Ovary (tissue), 9 donors: ENCODE measurements around the gene BRINP1. TPM values are rescaled to one million over a fixed set of nuclear protein-coding genes. Genes with fewer than 3 reads are reported as not detected.

ENCODE experiments used
- DNase-seq, 5 donors: peaks; one replicate each; pipeline ENCODE4 v3.0.0-alpha.2; 2019 to 2020
- H3K27ac ChIP-seq, 2 donors: fragments of 200-600 bp; one replicate each; pipeline versions ENCODE4 v1.5.1 to v1.8.0; 2019 to 2022
- H3K27me3 ChIP-seq: fragments of 200-600 bp; one replicate; pipeline ENCODE4 v1.8.0; 2022
- H3K36me3 ChIP-seq: fragments of 200-600 bp; sonication (generic); one replicate; pipeline ENCODE4 v1.5.1; 2019
- H3K4me1 ChIP-seq: one replicate; pipeline ENCODE4 v1.8.1; 2013; ENCODE audit warnings: mild to moderate bottlenecking, moderate library complexity; ENCODE audit not compliant: insufficient read depth
- H3K4me3 ChIP-seq: fragments of 200-600 bp; sonication (generic); one replicate; pipeline ENCODE4 v1.5.1; 2017
- H3K9me3 ChIP-seq, 2 donors: fragments of 200-600 bp in 1 of 2; sonication (generic) in 1 of 2; one replicate each; pipeline versions ENCODE4 v1.5.1 to v1.8.1; 2013 to 2019; ENCODE audit warnings: mild to moderate bottlenecking in 1 of 2, moderate library complexity in 1 of 2
- EP300 ChIP-seq: sonication (generic); formaldehyde crosslinking; IDR thresholded peaks from one replicate; pipeline ENCODE4 v1.6.1; 2017; ENCODE audit warnings: antibody characterized with exemption
- POLR2A ChIP-seq: fragments of 450-650 bp; IDR thresholded peaks from one replicate; pipeline ENCODE4 v1.6.1; 2017; ENCODE audit warnings: antibody characterized with exemption, mild to moderate bottlenecking, moderate library complexity
- WGBS, 3 donors: extraction: QIAGEN DNeasy Blood & Tissue Kit in 1 of 3; methylation state at CpG; one replicate each; pipeline versions ENCODE4 v1.1.5 to v1.1.7; 2013 to 2017; 5-methylcytosine and 5-hydroxymethylcytosine counted together
- intact Hi-C, 4 donors: fragments of 100-400 bp; cut with DNase I; formaldehyde crosslinking; loops; one replicate each; pipeline versions ENCODE4 v1.11.0 to v1.15.1; 2022 to 2023
- polyA plus RNA-seq, 2 donors: library from polyadenylated mRNA; stranded (reverse); fragments of 200-250 nt in 1 of 2; fragments of 350-450 nt in 1 of 2; fragmentation: Illumina TruSeq in 1 of 2; extraction: RNeasy Lipid Tissue Mini Kit (QIAGEN cat#74804) in 1 of 2; gene quantifications; one replicate each; pipeline ENCODE4 v1.2.3, GENCODE V29; 2013 to 2014
- total RNA-seq, 7 donors: library from RNA; depleted of rRNA in 2 of 7; stranded (reverse); fragments of >200 nt in 2 of 7; fragmentation: NEBNext Ultra II Directional in 3 of 7; extraction: Animal tissue kit (Norgen Biotek cat#: 25700) in 3 of 7; gene quantifications; one replicate each; pipeline versions ENCODE4 v1.1.0 to v1.2.4, GENCODE V29; 2016 to 2023
- TF ChIP-seq, protein P1 (sequence below), 3 donors: fragments of 450-650 bp in 2 of 3; fragments of 200-600 bp in 1 of 3; IDR thresholded peaks; one replicate each; pipeline versions ENCODE4 v1.5.1 to v1.8.0; 2016 to 2022; ENCODE audit warnings: antibody characterized with exemption in 3 of 3, mild to moderate bottlenecking in 1 of 3
- donor health status: DM: no; HTN: no; CAD: no; lungs with moderate emphysema.
- donor health status: DM: no; HTN: no; CAD: no.
- donor health status: Bipolar disorder and iron deficiency.
- donor health status: DM: yes; HTN: yes; CAD: no.
- donor health status: DM: no; HTN: no; CAD: no.
- donor health status: DM: yes; HTN: yes; CAD: no.

Gene BRINP1
- total and polyA plus RNA-seq, 9 donors: 0.08 to 0.32 (median 0.13) TPM; not detected in 6

DNA sequence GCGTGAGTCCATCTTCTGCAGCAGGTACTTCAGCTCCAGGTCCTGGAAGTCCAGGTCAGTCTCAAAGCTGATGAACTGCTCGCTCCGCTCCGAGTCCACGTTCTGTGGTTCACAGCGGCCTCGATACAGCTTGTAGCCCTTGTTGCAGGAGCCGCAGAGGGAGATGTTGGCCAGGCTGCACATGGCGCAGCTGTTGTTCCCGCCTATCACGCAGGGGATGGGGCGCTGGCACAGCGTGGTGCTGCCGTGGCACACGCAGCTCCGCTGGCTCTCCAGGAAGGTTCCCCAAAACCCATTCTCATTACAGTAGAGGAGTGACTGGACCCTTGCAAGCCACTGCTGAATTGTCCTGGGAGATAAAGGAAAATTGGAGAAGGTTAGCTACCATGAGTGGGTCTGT lies 201.4 kb downstream of the BRINP1 start:
- no peak overlapping the region for H3K27ac ChIP-seq
- no peaks in the 10 kb centered on the region for H3K9me3 ChIP-seq
- H3K36me3 ChIP-seq: no peaks in the 10 kb centered on the region
- WGBS, 3 donors: 94 to 96% (median 95%) methylated on average over 16 of the region's 16 CpGs
- intact Hi-C loops: no loop called here
- no peaks in the 10 kb centered on the region for H3K27me3 ChIP-seq
- TF ChIP-seq POLR2A (no peak), EP300 (no peak)
- TF ChIP-seq, protein P1, sequence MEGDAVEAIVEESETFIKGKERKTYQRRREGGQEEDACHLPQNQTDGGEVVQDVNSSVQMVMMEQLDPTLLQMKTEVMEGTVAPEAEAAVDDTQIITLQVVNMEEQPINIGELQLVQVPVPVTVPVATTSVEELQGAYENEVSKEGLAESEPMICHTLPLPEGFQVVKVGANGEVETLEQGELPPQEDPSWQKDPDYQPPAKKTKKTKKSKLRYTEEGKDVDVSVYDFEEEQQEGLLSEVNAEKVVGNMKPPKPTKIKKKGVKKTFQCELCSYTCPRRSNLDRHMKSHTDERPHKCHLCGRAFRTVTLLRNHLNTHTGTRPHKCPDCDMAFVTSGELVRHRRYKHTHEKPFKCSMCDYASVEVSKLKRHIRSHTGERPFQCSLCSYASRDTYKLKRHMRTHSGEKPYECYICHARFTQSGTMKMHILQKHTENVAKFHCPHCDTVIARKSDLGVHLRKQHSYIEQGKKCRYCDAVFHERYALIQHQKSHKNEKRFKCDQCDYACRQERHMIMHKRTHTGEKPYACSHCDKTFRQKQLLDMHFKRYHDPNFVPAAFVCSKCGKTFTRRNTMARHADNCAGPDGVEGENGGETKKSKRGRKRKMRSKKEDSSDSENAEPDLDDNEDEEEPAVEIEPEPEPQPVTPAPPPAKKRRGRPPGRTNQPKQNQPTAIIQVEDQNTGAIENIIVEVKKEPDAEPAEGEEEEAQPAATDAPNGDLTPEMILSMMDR (IDR thresholded peaks at IDR 0.05): no peak
- H3K4me3 ChIP-seq: no peak overlapping the region
- H3K4me1 ChIP-seq: no peaks in the 10 kb centered on the region
- DNase-seq: no peak

DNA sequence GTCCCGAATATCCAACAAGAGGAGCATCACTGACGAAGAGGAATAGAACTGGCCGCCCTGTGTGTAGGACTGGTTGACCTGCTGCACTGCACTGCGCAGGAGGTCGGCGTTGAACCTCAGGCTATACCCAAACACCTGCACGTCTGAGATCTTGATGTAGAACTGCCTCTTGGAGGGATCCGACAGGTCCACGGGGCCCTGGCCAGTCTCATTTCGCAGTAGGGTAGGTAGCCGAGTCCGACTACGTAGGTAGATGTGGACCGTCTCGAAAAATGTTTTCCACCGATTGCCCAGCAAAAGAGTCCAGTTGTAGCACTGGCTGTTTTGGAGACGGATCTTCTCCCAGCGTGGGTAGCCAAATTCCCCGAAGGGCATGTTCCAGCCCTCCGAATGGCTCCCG lies 202.0 kb downstream of the BRINP1 start:
- H3K4me1 ChIP-seq: no peaks in the 10 kb centered on the region
- H3K27ac ChIP-seq: no peak overlapping the region
- no peaks in the 10 kb centered on the region for H3K27me3 ChIP-seq
- no peak for DNase-seq
- no peak for TF ChIP-seq EP300
- TF ChIP-seq, protein P1 (IDR thresholded peaks at IDR 0.05): no peak
- TF ChIP-seq POLR2A: no peak
- WGBS, 3 donors: 92 to 96% (median 93%) methylated on average over 21 of the region's 21 CpGs
- H3K36me3 ChIP-seq: no peaks in the 10 kb centered on the region
- intact Hi-C loops: no loop called here
- no peaks in the 10 kb centered on the region for H3K9me3 ChIP-seq
- no peak overlapping the region for H3K4me3 ChIP-seq

GRCh38 chr9:119166096-119166495 lies 203.1 kb downstream of the BRINP1 start:
- no peak overlapping the region for H3K4me3 ChIP-seq
- DNase-seq: no peak
- H3K4me1 ChIP-seq: no peaks in the 10 kb centered on the region
- no peaks in the 10 kb centered on the region for H3K9me3 ChIP-seq
- intact Hi-C loops: no loop called here
- no peaks in the 10 kb centered on the region for H3K27me3 ChIP-seq
- H3K27ac ChIP-seq: no peak overlapping the region
- TF ChIP-seq POLR2A (no peak), EP300 (no peak)
- TF ChIP-seq, protein P1 (IDR thresholded peaks at IDR 0.05): no peak
- no peaks in the 10 kb centered on the region for H3K36me3 ChIP-seq

GRCh38 chr9:119165131-119165530 lies 204.1 kb downstream of the BRINP1 start:
- Histone ChIP-seq H3K4me1 (no peaks in the 10 kb centered on the region), H3K9me3 (no peaks in the 10 kb centered on the region), H3K36me3 (no peaks in the 10 kb centered on the region), H3K4me3 (no peak overlapping the region), H3K27me3 (no peaks in the 10 kb centered on the region), H3K27ac (no peak overlapping the region)
- no peak for DNase-seq
- no peak for TF ChIP-seq POLR2A
- TF ChIP-seq, protein P1 (IDR thresholded peaks at IDR 0.05): no peak
- no peak for TF ChIP-seq EP300
- intact Hi-C loops: no loop called here
- WGBS, 3 donors: 37 to 58% (median 45%) methylated on average over 1 of the region's 1 CpG

DNA sequence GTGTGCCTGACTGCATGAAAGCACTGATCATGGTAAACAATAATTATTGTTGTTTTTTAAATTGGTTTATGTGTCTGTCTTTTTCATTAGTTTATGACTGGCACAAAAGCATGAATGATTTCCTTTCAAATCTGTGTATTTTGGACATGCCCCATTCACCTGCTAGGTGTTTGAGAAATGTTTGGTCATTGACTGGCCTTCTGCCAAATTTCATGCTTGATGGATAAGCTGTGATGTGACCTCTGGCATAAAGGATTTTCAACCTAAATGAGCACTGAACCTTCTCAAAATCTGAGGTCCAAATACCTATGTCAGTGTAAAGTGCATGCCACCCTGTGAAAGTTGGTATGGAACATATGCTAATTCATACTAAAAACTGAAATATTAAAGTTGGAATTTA lies 204.5 kb downstream of the BRINP1 start:
- intact Hi-C loops: no loop called here
- Histone ChIP-seq H3K4me1 (no peaks in the 10 kb centered on the region), H3K4me3 (no peak overlapping the region), H3K27ac (no peak overlapping the region), H3K9me3 (no peaks in the 10 kb centered on the region), H3K27me3 (no peaks in the 10 kb centered on the region), H3K36me3 (no peaks in the 10 kb centered on the region)
- DNase-seq: no peak
- TF ChIP-seq POLR2A: no peak
